Left cardiac atrium (tissue), 4 donors: ENCODE measurements around the gene LPP. TPM values are rescaled to one million over a fixed set of nuclear protein-coding genes. Genes with fewer than 3 reads are reported as not detected.
A peak's percentile ranks its signal among the peaks of the same experiment; 100 is the strongest.

Source experiments
- ATAC-seq, 2 donors: fragments of 200-7000 bp; cut with Tn5 transposase; one replicate each; pipeline ENCODE4 v1.9.1; 2020; ENCODE audit warnings: mild to moderate bottlenecking in 2 of 2, moderate library complexity in 2 of 2
- DNase-seq: peaks from one replicate; pipeline ENCODE4 v3.0.0-alpha.2; 2020
- intact Hi-C, 2 donors: fragments of 100-400 bp; cut with DNase I; formaldehyde crosslinking; loops; one replicate each; pipeline versions ENCODE4 v1.14.1 to v1.15.1; 2022 to 2023
- total RNA-seq, 2 donors: library from RNA; stranded (reverse); fragmentation: NEBNext Ultra II Directional; extraction: Animal tissue kit (Norgen Biotek cat#: 25700); gene quantifications; one replicate each; pipeline ENCODE4 v1.2.1, GENCODE V29; 2021
- donor health status: DM: no; HTN: yes; CAD: no.
- donor health status: DM: no; HTN: yes; CAD: no; lungs with severe emphysema.
- donor health status: DM: yes; HTN: yes; CAD: no.
- donor health status: Dilated cardiomyopathy.

The LPP gene
- total RNA-seq, 2 donors from 2014 or later = 152 to 181 TPM

DNA sequence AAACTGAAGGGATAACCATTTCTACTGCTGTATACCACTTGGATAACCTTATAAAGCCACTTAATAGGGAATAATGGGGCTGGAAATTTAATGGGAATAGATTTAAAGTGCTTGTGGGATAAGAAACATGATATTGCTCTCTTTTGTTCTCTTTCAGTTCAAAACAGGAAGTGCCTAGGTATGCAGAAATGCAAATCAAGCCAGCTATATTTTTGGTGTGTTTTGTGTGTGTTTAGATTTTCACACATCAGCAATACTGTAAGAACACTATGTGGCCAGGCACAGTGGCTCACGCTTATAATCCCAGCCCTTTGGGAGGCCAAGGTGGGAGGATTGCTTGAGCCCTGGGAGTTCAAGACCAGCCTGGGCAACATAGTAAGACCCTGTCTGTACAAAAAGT is 575.5 kb downstream of the LPP start:
- intact Hi-C loops = no loop called here
- ATAC-seq (no peak), DNase-seq (no peak)

DNA sequence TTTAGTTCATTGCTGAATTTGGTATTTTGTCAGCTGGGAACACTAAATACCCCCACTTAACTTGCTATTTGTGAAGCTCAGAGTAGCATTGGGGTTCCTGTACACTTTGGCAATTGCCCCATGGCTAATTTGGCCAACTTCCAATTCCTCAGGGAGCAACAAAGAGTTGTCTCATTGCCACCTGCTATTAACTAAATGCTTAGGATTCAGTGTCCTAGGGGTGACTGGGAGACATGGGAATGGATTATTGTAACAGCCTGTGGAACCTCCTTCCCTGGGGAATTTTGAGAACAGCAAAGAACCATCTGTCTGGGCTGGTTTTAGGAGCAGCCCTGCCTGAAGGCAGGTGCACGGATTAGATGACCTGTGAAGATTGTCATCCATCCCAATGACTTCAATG is 580.4 kb downstream of the LPP start:
- DNase-seq (no peak), ATAC-seq (peak; percentile 19 to 67)
- intact Hi-C loops = no loop called here

DNA sequence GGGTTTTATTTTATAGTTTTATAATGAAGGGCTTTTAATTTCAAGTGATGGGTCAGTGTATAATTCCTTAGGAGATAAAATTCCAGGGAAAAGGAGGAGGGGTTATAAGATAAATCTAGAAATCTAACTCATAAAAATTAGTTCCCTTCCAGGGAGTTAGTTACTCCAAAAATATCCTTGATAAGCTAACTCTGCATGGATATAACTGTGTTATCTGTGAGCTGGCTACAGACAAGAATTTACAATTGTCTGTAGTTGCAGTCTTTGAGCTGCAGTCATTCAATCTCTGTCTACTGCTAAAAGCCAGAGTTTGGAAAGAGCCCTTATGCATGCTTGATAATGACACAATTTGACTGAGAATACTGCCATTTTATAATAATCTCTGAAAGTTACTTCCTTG is 585.6 kb downstream of the LPP start:
- ATAC-seq = peak; percentile 41 to 51

DNA sequence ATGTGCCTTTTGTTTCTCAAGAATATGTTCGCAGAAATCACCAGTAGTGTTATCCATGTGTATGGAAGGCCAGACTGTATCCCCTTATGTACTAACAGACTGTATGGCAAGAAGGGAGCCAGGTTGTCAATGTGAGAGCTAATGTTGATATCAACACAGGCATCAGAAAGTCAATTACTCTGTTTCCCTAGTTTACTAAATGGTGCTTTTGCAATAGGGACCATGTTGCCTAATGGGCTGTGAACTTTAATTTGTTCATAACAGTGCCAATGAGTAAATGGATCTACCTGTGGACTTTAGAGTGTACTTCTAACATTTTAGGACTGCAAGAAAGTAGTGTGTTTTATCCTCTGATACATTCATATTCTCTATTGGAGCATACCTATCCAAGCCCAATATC is 586.1 kb downstream of the LPP start:
- no peak for DNase-seq
- no peak for ATAC-seq
- intact Hi-C loops = no loop called here

More for the DNA sequence above, 585.6 kb downstream of the LPP start:
- intact Hi-C loops = no loop called here
- no peak for DNase-seq

DNA sequence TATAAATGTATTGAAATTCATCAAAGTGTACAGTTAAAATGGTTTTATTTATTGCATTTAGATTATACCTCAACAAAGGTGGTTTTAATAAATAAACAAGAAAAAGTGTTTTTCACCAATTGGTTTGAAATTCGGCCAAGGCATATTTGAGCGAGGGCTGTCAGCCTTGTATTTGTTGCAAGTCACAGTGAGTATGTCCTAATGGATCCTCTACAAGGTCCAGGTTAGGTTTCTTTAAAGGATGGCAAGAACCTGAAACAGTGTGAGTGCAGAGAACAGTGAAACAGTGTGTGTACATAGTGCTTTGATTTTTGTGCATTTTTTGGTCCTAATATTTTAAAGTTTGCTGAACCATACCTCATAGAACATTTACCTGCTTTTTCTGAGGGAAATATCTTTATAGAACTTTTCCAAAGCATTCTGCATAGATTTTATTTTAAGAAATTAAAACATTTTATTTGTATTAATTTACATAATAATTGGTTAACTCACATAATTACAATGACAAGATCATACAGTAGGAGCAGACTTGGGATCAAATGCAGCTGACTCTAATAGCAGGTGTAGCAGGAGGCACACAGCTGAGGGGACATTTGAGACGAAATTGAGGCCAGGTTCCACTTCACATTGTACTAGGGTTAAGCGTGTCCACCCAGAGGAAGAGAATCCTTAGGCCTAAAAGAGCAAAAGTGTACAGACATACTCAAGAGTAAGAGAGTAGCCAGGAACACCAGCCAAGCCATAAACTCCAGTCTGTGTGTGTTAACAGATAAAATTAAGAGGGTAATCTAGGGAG is 589.0 kb downstream of the LPP start:
- DNase-seq (no peak), ATAC-seq (no peak)
- intact Hi-C loops = no loop called here

DNA sequence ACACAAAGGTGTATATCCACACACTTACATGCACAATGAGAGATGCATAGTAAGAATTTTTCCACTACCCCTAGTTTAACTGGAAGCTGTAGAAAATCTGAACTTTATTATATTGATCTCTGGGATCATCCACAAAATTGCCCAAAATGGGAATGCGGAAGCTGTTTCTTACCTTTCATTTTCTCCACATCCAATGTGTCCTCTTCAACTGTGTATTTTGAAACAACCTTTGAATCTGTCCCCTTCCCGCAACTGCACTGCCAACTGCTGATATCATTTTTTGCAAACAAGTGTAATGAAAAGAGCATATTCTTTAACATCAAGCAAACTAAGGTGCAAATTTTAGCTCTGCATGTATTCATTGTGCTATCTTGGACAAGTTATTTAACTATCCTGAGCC is 590.2 kb downstream of the LPP start:
- intact Hi-C loops = no loop called here
- ATAC-seq = no peak
- no peak for DNase-seq

DNA sequence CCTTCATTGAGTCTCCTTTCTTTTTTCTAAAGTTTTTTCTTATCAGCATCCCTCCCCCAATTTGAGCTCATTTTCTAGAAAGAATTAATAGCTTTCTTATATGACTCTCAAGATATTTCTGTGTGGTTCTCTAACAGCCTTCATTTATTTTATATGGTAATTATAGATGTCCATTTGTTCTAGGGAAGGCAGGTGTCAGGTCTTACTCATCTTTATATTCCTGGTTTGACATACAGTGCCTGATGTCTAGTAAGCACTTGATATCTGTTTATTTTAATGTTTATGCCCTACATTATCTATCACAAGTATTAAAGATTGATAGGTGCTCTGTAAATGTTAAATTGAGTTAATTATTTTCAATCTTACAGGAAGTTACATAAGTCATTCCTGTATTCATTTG is 591.1 kb downstream of the LPP start:
- intact Hi-C loops = no loop called here
- DNase-seq = no peak
- no peak for ATAC-seq

DNA sequence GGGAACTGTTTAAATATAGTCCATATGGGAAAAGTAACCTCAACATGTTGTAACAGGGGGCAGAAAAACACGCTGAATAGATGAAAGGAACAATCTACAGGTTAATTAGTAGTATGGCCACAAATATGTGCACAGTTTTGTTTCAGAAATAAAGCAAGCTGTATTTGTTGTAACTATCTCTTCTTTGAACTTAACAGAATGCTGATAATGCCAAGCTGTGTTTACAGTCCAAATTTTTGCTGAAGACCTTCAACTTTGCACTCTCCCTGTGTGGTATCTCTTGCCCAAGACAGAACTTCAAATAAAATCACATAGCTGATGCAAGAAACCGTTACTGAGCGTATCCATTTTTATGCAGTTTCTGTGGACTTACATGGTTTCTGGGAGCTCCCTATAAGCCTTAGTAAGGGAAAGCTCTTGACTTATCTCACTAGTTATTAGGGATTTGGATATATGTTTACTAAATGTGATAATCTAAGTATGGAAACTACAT is 592.4 kb downstream of the LPP start:
- ATAC-seq (no peak), DNase-seq (no peak)
- intact Hi-C loops = no loop called here

DNA sequence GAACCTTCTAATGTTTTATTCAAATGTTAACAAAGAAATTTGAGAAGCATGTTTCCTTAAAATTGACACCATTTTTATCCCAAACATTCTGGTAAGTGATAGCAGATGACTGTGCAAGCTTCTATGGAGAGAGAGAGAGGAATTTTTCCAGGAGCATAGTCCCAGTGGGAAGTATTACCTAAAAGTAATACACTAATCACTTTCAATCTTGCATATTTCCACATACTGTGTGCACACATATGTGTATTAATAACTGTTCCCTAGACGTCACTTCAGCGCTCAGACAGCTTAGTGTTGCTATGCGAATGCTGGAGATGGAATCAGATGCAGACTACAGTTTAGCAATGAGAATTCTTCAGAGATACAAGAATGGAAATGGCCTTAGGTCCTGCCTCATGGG is 593.5 kb downstream of the LPP start:
- ATAC-seq (peak in 1 of 2 donors; percentile 44), DNase-seq (no peak)
- intact Hi-C loops = no loop called here

DNA sequence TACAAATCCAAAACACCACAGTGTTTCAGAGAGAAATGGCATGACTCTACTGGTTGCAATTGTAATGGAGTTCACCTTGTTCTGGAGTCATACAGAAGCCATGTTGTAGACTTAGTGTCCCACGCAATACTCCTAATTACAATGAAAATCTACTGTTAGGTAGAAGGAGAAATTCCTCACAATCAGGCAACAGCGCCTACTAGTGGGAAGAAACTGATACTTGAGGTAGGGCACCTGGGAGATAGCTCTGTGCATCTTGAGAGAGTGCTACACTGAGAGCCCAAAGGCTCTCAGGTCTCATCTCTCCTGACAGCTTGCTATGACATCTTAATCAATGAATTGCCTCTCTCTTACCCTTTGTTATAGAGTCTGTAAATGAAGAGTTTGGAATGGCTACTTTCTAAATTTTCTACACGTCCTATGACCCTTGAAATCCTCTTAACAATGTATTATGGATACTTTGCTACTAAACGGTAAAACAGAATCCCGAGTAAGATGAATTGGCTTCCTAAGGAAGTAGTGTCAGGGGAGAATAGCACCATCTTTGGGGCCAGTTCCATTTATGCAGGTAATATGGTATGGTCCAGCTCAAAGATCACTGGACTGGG is 595.2 kb downstream of the LPP start:
- intact Hi-C loops = no loop called here
- DNase-seq = no peak
- no peak for ATAC-seq

DNA sequence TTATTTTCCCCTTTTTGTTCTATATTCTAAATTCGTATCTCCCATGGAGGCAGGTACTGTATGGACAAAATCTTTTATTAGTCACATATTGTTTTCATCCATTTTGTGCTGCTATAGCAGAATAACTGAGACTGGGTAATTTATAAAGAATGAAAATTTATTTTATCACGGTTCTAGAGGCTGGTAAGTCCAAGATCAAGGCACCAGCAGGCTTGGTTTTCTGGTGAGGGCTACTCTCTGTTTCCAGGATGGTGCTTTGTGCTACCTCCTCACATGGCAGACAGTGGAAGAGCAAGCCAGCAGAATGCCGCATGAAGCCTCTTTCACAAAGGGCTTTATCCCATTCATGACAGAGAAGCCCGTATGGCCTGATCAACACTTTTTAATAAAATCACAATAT is 595.9 kb downstream of the LPP start:
- no peak for DNase-seq
- no peak for ATAC-seq
- intact Hi-C loops = no loop called here

DNA sequence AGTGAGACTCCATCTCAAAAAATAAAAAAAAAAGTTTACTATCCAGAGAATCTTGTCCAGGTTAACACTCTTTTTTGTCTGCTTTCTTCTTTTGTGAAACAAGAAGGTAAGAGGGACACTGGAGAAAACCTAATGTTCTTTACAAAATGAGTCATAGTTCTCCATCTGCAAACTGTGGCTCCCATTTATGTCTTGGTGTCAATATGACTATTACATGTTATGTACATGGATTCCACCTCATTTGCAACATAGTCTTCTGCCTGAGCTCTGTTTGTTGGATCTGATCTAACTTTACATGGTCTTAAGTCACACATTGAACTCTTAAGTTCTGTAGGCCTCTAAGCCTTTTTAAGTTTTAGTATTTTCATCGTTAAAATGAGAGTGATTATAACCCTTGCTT is 596.7 kb downstream of the LPP start:
- ATAC-seq (no peak), DNase-seq (no peak)
- intact Hi-C loops = no loop called here

DNA sequence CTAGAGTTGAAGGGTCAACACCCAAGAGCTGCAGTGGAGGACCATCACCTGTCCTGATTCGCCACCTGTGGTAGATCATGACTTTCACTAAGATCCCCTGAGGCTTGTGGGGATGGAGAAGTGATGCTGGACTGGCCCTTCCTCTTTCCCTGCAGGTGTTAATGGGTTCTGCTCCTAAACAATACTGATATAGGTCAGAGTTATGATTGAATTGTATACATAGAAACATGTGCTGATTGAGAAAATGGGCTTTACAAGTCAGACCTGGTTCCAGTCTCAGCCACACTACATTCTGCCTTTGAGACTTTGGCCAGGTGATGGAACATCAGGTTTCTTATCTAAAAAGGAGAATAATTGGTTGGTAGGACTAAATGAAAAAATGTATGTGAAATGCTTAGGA is 598.9 kb downstream of the LPP start:
- intact Hi-C loops = no loop called here
- ATAC-seq (no peak), DNase-seq (no peak)

DNA sequence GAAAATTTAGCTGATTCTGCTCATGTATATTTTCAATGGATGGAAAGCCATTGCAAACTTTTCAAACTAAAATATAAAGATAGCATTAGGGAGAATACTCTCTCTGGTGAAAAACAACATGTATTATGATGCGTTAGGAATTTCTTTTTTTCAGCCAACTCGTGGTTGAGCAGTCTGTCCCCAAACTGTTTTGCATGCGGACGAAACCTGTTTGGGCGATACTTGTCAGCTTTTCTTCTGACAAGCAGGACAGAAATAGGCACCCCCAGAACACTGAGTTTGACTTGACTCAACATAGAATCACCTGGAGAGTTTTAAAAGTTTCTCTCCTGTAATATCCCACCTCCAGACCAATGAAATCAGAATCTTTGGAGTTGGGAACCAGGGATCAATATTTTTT is 600.3 kb downstream of the LPP start:
- DNase-seq (no peak), ATAC-seq (no peak)
- intact Hi-C loops = no loop called here

DNA sequence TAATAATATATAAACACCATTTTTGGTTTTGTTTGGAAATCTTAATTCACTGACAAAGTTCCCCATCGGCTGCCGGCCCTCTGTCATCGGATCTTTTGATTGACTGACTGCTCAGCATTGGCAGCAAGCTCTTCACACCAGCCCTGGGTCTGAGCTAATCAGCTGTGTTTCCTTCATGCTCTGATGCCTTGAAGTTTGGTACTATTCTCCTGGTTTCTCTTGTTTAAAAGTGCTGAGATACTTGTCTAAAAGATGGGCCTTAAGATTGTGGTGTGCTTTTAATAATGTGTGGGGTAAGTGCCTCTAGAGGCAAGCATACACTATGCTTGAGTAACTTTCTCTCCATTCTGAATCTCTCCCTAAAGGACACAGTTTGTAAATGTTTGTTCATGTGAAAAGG is 602.3 kb downstream of the LPP start:
- ATAC-seq = no peak

DNA sequence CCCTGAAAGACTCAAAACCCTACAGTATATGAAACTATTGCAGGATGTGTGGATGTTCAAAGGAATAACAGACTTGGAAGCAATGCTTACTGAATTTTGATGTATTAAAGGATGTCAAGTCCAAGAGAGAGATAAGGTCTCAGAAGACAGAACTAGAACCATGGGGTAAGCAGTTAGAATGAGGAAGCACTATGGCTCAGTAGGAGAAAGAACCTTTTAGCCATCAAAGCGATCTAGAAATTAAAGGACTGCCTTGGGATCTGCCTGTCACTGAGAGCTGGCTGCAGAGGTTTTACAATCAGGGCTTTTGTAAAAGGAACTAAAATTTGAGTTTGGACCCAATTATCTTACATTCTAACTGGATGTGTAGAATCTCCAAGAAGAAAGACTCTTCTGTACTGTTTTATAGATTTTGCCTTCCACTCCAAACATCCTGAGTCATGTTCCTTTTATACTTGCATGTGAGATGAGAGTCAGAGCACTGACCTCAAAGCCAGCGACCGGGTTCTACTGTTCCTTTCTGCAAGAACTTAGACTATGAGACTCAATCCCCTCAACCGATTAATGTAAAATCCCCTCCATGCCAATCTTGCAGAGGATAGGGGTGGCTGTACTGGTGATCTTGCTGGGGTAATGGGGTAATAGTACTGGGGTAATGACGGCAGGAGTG is 605.5 kb downstream of the LPP start:
- DNase-seq (no peak), ATAC-seq (no peak)
- intact Hi-C loops = no loop called here

More for the DNA sequence above, 602.3 kb downstream of the LPP start:
- intact Hi-C loops = no loop called here
- DNase-seq = no peak

DNA sequence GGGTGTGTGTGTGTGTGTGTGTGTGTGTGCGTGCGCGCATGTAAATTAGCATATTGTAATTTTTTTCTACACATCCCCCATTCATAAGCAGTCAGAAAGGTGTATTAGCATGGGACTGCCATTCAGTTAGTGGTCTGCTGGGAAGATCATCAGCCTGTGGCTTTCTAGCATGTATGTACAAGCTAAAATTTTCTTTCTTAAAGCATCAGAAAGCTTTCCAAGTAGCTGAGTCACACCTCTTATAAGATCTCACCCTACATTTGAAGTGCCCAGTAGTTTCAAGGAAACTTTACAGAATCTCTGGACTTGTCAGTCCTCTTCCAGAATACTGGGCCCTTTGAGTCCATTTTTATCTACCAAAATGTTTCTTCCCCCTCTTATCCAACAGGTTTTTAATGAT is 606.5 kb downstream of the LPP start:
- DNase-seq = no peak
- ATAC-seq = no peak
- intact Hi-C loops = no loop called here

DNA sequence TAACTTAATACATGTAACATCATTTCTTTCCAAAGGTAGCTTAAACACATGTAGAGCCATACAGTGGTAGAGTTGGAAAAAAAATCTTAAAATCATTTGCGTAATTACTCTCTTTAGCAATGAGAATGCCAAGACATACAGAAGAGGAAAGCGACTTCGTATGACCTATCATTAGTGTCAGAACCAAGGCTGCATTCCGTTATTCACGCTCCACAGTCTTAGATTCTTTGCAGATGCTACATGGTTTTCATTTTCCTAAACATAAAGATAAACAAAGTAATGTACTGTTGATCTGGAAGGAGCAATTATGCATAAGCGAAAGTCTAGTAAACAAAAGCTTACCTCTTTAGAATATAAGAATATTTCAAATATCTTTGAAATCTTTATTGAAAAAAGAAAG is 607.5 kb downstream of the LPP start:
- intact Hi-C loops = no loop called here
- DNase-seq = no peak
- no peak for ATAC-seq

DNA sequence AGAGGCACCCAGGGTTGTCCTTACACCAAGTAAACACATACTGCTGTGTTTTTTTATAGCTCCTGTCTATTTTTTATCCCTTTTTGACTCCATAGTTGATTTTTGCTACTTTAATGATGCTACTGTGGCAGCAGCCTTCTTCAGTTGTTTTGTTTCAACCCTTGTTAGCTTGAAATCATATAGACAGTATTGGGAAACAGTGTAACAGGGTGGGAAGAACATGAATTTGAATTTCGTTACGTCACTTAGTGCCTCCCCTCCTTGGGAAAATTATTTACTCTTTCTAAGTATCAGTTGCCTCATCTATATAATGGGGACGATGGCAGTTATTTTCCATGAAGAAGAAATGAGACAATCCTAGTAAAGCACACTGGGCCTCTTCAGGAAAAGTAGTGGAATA is 608.0 kb downstream of the LPP start:
- intact Hi-C loops = no loop called here
- ATAC-seq = no peak

DNA sequence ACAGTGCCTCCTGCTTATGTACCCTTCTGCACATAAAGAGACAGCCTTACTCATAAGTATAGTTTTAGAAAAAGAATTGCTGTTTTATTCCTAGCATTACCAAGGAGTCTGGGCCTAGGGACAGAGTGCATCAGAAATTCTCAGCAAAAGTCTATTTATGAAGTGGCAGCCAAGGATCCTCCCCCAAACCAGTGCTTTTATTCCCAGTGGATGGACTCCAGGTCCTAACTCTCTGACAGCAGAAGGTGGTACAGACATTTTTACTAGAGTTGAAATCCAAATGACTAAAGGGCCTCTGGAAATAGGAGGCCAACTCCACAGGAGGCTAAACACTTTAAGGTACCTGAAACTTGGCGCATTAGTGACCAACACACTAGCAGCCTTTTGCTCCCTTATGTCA is 610.7 kb downstream of the LPP start:
- intact Hi-C loops = no loop called here
- ATAC-seq (no peak), DNase-seq (no peak)

More for the DNA sequence above, 608.0 kb downstream of the LPP start:
- no peak for DNase-seq

DNA sequence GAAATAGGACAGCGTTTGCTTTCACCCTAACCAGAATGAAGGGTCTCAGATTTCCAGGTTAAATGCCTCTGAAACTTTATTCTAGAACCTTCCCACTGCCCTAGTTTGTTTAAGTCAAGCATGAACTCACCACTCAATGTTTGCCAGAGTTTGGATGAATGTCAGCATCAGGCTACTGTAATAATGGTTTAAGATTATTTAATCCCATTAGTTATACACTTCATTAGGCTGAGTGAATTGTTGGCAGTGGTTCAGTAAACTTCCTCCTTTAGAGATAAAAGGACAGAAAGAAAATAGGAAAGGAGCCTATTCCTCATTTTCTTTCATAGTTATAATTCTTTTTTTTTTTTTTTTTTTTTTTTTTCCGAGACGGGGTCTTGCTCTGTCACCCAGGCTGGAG is 615.9 kb downstream of the LPP start:
- intact Hi-C loops = no loop called here
- DNase-seq = no peak
- no peak for ATAC-seq
